Brain microvascular endothelial cell (primary cell): Measurements from ENCODE around the gene OGFOD2.

Experiments used
- DNase-seq: peaks from one replicate; pipeline ENCODE4 v3.0.0-alpha.2; 2020
- H3K27ac ChIP-seq: fragments of 250-450 bp; sonication (Bioruptor Pico); 2 replicates; pipeline ENCODE4 v1.5.1; 2020; ENCODE audit warnings: mild to moderate bottlenecking, moderate library complexity
- H3K27me3 ChIP-seq: fragments of 250-450 bp; sonication (Bioruptor Pico); replicated peaks from 2 replicates; pipeline ENCODE4 v1.5.1; 2020; ENCODE audit warnings: mild to moderate bottlenecking
- H3K36me3 ChIP-seq: fragments of 250-450 bp; sonication (Bioruptor Pico); replicated peaks from 2 replicates; pipeline ENCODE4 v1.5.1; 2020; ENCODE audit warnings: mild to moderate bottlenecking
- H3K4me3 ChIP-seq: 2 replicates; pipeline ENCODE4 v1.5.1; 2011; ENCODE audit warnings: low read depth, mild to moderate bottlenecking, control low read depth, low read length, moderate library complexity
- in situ Hi-C: cut with HindIII; loops from 2 replicates; pipeline ENCODE4 v1.10.0; 2017; ENCODE audit warnings: low sequenced_read_pairs, low pct_ligation_motif_present
- TF ChIP-seq, protein P1 (sequence below): IDR thresholded peaks from 2 replicates; pipeline ENCODE4 v1.5.1; 2011; ENCODE audit warnings: low read depth, mild to moderate bottlenecking, moderate library complexity, low read length, control low read depth, inconsistent platforms; ENCODE audit errors: missing control alignments

Gene OGFOD2

DNA sequence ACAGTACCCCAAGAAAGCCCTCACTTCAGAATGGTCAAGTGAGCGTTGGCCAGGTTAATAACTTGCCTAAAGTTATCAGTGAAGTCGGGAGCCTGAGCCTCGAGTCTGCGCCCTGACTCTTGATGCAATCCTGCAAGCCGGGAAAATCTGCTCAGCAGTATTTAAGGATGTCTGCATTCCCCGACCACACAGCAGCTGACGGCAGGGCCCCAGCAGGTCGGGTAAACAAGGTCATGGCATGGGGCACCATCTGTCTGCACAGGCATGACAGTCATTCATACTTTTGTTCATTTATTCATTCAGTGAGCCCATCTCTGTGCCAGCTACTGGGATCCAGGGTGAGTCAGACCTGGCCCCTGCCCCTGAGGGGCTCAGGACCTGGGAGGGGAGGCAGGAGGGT is 19.9 kb upstream of the OGFOD2 start:
- H3K27ac ChIP-seq = no peak overlapping the region
- DNase-seq = no peak
- H3K4me3 ChIP-seq = no peak overlapping the region
- in situ Hi-C loops = no loop called here
- H3K27me3 ChIP-seq = no peaks in the 10 kb centered on the region
- H3K36me3 ChIP-seq = peaks cover 13% of the 10 kb centered on the region
- TF ChIP-seq, protein P1, sequence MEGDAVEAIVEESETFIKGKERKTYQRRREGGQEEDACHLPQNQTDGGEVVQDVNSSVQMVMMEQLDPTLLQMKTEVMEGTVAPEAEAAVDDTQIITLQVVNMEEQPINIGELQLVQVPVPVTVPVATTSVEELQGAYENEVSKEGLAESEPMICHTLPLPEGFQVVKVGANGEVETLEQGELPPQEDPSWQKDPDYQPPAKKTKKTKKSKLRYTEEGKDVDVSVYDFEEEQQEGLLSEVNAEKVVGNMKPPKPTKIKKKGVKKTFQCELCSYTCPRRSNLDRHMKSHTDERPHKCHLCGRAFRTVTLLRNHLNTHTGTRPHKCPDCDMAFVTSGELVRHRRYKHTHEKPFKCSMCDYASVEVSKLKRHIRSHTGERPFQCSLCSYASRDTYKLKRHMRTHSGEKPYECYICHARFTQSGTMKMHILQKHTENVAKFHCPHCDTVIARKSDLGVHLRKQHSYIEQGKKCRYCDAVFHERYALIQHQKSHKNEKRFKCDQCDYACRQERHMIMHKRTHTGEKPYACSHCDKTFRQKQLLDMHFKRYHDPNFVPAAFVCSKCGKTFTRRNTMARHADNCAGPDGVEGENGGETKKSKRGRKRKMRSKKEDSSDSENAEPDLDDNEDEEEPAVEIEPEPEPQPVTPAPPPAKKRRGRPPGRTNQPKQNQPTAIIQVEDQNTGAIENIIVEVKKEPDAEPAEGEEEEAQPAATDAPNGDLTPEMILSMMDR = no peak

DNA sequence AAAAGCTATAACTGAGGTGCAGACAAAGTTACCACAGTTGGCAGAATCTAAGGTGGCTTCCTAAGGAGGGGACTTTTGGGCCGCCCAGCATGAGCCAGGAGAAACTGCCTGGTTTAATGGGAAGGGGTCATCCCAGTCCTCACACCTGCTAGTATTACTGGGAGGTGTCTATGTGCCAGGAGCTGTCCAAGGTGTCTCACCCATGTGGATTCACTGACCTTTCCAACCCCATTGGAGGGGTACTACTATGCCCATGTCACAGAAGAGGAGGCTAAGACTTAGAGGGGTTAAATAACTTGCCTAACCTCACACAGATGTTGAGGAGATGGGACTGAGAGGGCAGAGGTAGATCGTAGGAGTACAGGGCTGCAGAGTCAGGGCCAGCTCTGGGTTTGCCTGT is 19.0 kb upstream of the OGFOD2 start:
- in situ Hi-C loops = no loop called here
- TF ChIP-seq, protein P1 = no peak
- Histone ChIP-seq H3K4me3 (no peak overlapping the region), H3K27me3 (no peaks in the 10 kb centered on the region), H3K36me3 (peaks cover 13% of the 10 kb centered on the region), H3K27ac (no peak overlapping the region)
- DNase-seq = no peak

DNA sequence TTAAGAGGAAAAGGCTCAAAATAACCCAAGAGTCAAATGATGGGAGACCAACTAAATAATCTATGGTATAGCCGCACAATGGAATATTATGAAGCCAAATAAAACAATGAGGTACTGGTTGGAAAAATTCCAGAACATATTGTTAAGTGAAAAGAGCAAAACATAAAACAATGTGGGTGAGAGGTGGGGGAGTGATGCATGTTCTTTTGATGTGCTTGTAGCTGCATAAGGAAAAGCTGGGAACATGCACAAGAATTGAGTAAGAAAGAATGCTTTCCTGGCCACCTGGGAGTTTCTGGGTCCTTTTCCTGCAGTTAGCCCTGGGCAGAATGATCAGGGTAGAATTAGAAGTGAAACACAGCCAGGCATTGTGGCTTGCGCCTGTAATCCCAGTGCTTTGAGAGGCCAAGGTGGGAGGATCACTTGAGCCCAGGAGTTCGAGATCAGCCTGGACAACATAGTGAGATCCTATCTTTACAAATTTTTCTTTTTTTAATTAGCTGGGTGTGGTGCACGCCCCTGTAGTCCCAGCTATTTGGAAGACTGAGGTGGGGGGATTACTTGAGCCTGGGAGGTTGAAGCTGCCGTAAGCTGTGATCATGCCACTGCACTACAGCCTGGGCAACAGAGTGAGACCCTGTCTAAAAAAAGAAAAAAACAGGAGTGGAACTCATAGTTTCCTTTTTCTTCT is 16.7 kb upstream of the OGFOD2 start:
- Histone ChIP-seq H3K27me3 (no peaks in the 10 kb centered on the region), H3K4me3 (no peak overlapping the region), H3K27ac (no peak overlapping the region), H3K36me3 (peaks cover 13% of the 10 kb centered on the region)
- TF ChIP-seq, protein P1 = no peak
- no peak for DNase-seq
- in situ Hi-C loops = no loop called here

DNA sequence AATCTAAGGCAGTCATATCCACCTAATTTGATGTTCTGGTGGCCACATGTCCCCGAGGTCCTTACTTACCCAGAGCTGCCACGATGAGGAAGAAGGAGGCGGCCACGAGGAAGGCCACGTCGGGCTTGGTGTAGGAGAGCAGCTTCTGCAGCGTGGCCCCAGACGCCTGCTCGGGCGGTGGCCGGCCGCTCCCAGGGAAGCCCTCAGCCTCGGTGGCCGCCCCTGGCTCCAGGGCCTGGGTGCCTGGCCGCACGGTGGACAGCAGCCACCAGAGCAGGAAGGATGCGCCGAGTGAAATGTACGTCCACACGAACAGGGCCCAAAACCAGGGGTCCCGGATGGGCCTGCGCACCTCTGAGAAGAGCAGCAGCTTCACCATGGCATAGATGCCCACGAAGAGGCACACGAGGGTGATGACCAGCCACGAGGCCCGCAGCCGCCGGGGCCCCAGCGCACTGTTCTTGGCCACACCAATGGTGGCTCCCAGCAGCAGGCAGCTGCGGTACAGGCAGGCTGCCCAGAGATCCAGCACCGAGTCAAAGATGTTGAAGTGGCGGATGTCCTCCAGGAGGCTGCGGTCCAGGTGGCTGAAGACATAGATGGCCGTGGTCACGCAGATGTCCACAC is 15.4 kb upstream of the OGFOD2 start:
- in situ Hi-C loops = no loop called here
- TF ChIP-seq, protein P1 = no peak
- H3K27me3 ChIP-seq = no peaks in the 10 kb centered on the region
- H3K36me3 ChIP-seq = peaks cover 13% of the 10 kb centered on the region
- no peak overlapping the region for H3K4me3 ChIP-seq
- no peak overlapping the region for H3K27ac ChIP-seq
- no peak for DNase-seq

DNA sequence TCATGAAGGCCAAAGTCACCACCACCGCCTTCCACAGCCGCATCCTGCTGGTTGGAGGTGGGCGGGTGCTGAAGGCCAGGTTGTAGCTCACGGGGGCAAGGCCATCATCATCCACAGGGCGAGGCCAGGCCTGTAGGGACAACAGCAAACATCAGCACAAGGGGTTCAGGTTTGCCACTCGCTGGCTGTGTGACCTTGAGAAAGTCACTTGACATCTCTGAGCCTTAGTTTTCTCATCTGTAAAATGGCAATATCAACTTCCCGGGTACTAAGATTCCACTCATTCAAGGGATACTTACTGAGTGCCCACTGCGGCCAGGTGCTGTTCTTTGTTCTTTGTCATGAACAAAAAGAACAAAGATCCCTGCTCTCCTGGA is 14.9 kb upstream of the OGFOD2 start:
- Histone ChIP-seq H3K4me3 (no peak overlapping the region), H3K36me3 (peaks cover 13% of the 10 kb centered on the region), H3K27me3 (no peaks in the 10 kb centered on the region), H3K27ac (no peak overlapping the region)
- TF ChIP-seq, protein P1 = no peak
- in situ Hi-C loops = no loop called here
- DNase-seq = no peak
